HG03280 (cell line): ENCODE measurements around the gene ADCY2.

Experiments
- ATAC-seq: cut with Tn5 transposase; IDR thresholded peaks from one replicate; pipeline ENCODE4 v1.9.1; 2021; ENCODE audit warnings: mild to moderate bottlenecking, moderate library complexity; ENCODE audit not compliant: unreplicated experiment

Gene ADCY2

GRCh38 chr5:7772141-7772540, 376.2 kb downstream of the ADCY2 start:
- ATAC-seq, result no peak

- no peak for ATAC-seq
Measured at GRCh38 chr5:7773178-7773577, 377.2 kb downstream of the ADCY2 start.

GRCh38 chr5:7776442-7776841, 380.5 kb downstream of the ADCY2 start:
- no peak for ATAC-seq

- ATAC-seq, result no peak
Measured at GRCh38 chr5:7779019-7780005, 383.4 kb downstream of the ADCY2 start.

GRCh38 chr5:7781899-7782298, 386.0 kb downstream of the ADCY2 start:
- no peak for ATAC-seq

GRCh38 chr5:7784683-7785380, 388.9 kb downstream of the ADCY2 start:
- ATAC-seq, result no peak

- no peak for ATAC-seq
Measured at GRCh38 chr5:7787770-7788169, 391.8 kb downstream of the ADCY2 start.

- no peak for ATAC-seq
Measured at GRCh38 chr5:7789567-7789966, 393.6 kb downstream of the ADCY2 start.

GRCh38 chr5:7793895-7794294, 398.0 kb downstream of the ADCY2 start:
- ATAC-seq, result peak; percentile 12

GRCh38 chr5:7794311-7794710, 398.4 kb downstream of the ADCY2 start:
- ATAC-seq, result peak; percentile 87

- peak; percentile 30 for ATAC-seq
Measured at GRCh38 chr5:7794823-7795222, 398.9 kb downstream of the ADCY2 start.

GRCh38 chr5:7795306-7795705, 399.4 kb downstream of the ADCY2 start:
- no peak for ATAC-seq

GRCh38 chr5:7801891-7802614, 406.1 kb downstream of the ADCY2 start:
- ATAC-seq, result no peak

GRCh38 chr5:7802855-7803254, 406.9 kb downstream of the ADCY2 start:
- ATAC-seq, result no peak

GRCh38 chr5:7803937-7804336, 408.0 kb downstream of the ADCY2 start:
- ATAC-seq, result no peak

- no peak for ATAC-seq
Measured at GRCh38 chr5:7805379-7805778, 409.4 kb downstream of the ADCY2 start.

GRCh38 chr5:7808998-7809397, 413.1 kb downstream of the ADCY2 start:
- ATAC-seq, result no peak

- no peak for ATAC-seq
Measured at GRCh38 chr5:7811715-7812114, 415.8 kb downstream of the ADCY2 start.

GRCh38 chr5:7813007-7813406, 417.1 kb downstream of the ADCY2 start:
- ATAC-seq, result no peak

- ATAC-seq, result no peak
Measured at GRCh38 chr5:7813576-7813975, 417.6 kb downstream of the ADCY2 start.

GRCh38 chr5:7814816-7815215, 418.9 kb downstream of the ADCY2 start:
- ATAC-seq, result no peak
